Erythroblast (primary cell): ENCODE results near the gene CFC1.
"Not testable (repeated sequence)": the region's sequence is repeated elsewhere in the genome, so short reads cannot be mapped to it uniquely, and the experiment has no call there.

Source experiments
- GATA1 ChIP-seq: IDR thresholded peaks from 2 replicates; pipeline ENCODE4 v1.6.1; 2011; ENCODE audit warnings: low read depth, mild to moderate bottlenecking, control low read depth, low read length, moderate library complexity
- POLR2A ChIP-seq: IDR thresholded peaks from 2 replicates; pipeline ENCODE4 v1.6.1; 2011; ENCODE audit warnings: mild to moderate bottlenecking, low read length

GRCh38 chr2:130554178-130554577 is 45.2 kb downstream of the CFC1 start:
- not testable (repeated sequence) for TF ChIP-seq POLR2A, GATA1
